ENCODE data around the gene CACNA1B. TPM values are rescaled to one million over a fixed set of nuclear protein-coding genes. Genes with fewer than 3 reads are reported as not detected.

The CACNA1B gene
- total and polyA plus RNA-seq, 8 donors: 0.15 to 0.34 (median 0.29) TPM; not detected in 1

GRCh38 chr9:137982200-137982599 lies 104.6 kb downstream of the CACNA1B start:
- DNase-seq: no peak
- no peak for TF ChIP-seq CTCF (IDR thresholded peaks at IDR 0.05)
- no peaks in the 10 kb centered on the region for H3K4me1 ChIP-seq
- H3K36me3 ChIP-seq: no peaks in the 10 kb centered on the region
- no peak overlapping the region for H3K4me3 ChIP-seq
- H3K27ac ChIP-seq: no peak overlapping the region
- no peak for ATAC-seq
- intact Hi-C loops (cut with DNase I): no loop called here
- H3K9me3 ChIP-seq: no peaks in the 10 kb centered on the region
- H3K27me3 ChIP-seq: peaks cover 0 to 31% of the 10 kb centered on the region in 2 donors

GRCh38 chr9:137984005-137984404 lies 106.4 kb downstream of the CACNA1B start:
- Histone ChIP-seq H3K4me1 (no peaks in the 10 kb centered on the region), H3K36me3 (no peaks in the 10 kb centered on the region), H3K27ac (no peak overlapping the region), H3K9me3 (no peaks in the 10 kb centered on the region), H3K4me3 (no peak overlapping the region), H3K27me3 (peaks cover 0 to 36% of the 10 kb centered on the region in 2 donors)
- ATAC-seq (no peak), DNase-seq (no peak)
- TF ChIP-seq CTCF (IDR thresholded peaks at IDR 0.05): no peak
- intact Hi-C loops (cut with DNase I): no loop called here

GRCh38 chr9:137984520-137985257 lies 107.1 kb downstream of the CACNA1B start:
- H3K4me1 ChIP-seq: no peaks in the 10 kb centered on the region
- H3K4me3 ChIP-seq: no peak overlapping the region
- no peak overlapping the region for H3K27ac ChIP-seq
- peaks cover 0 to 36% of the 10 kb centered on the region in 2 donors for H3K27me3 ChIP-seq
- no peaks in the 10 kb centered on the region for H3K36me3 ChIP-seq
- no peaks in the 10 kb centered on the region for H3K9me3 ChIP-seq
- ATAC-seq (no peak), DNase-seq (no peak)
- intact Hi-C loops (cut with DNase I): no loop called here
- no peak for TF ChIP-seq CTCF (IDR thresholded peaks at IDR 0.05)

GRCh38 chr9:137985637-137986071 lies 108.1 kb downstream of the CACNA1B start:
- H3K36me3 ChIP-seq: no peaks in the 10 kb centered on the region
- peaks cover 0 to 46% of the 10 kb centered on the region in 2 donors for H3K27me3 ChIP-seq
- intact Hi-C loops (cut with DNase I): no loop called here
- DNase-seq (no peak), ATAC-seq (no peak)
- no peaks in the 10 kb centered on the region for H3K9me3 ChIP-seq
- no peak overlapping the region for H3K27ac ChIP-seq
- H3K4me1 ChIP-seq: no peaks in the 10 kb centered on the region
- TF ChIP-seq CTCF (IDR thresholded peaks at IDR 0.05): no peak
- no peak overlapping the region for H3K4me3 ChIP-seq

- no peak for DNase-seq
- H3K36me3 ChIP-seq: no peaks in the 10 kb centered on the region
- TF ChIP-seq CTCF (IDR thresholded peaks at IDR 0.05): no peak
- peaks cover 0 to 51% of the 10 kb centered on the region in 2 donors for H3K27me3 ChIP-seq
- intact Hi-C loops (cut with DNase I): no loop called here
- H3K4me1 ChIP-seq: no peaks in the 10 kb centered on the region
- ATAC-seq: no peak
- H3K4me3 ChIP-seq: no peak overlapping the region
- H3K27ac ChIP-seq: no peak overlapping the region
- H3K9me3 ChIP-seq: no peaks in the 10 kb centered on the region
Measured at GRCh38 chr9:137986268-137987099, 108.9 kb downstream of the CACNA1B start.

Measured in left lung (tissue), 10 donors.